Measurements from ENCODE around the gene AS3MT.

The AS3MT gene

GRCh38 chr10:102856758-102857424 is 12.4 kb upstream of the AS3MT start:
- no peak for DNase-seq

DNA sequence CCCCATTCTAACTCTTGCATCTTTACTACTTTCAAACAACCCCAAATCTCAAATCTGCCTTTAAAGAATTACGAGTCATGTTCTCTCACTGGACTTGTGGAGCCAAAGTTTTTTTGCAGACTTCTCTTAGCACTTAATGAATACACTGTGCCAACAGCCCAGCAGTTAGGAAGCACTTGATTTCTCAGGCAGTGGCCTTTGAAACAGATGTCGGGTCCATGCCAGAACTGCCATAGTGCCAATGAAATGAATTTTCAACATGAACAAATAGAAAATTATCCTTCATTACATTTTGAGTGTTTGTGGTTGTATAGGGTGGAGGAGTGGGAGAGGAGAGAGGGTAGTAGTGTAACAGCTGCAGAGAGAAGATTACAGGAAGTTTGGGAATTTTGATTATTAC is 9.4 kb upstream of the AS3MT start:
- DNase-seq, result no peak

GRCh38 chr10:102863660-102864059 is 5.6 kb upstream of the AS3MT start:
- no peak for DNase-seq

DNA sequence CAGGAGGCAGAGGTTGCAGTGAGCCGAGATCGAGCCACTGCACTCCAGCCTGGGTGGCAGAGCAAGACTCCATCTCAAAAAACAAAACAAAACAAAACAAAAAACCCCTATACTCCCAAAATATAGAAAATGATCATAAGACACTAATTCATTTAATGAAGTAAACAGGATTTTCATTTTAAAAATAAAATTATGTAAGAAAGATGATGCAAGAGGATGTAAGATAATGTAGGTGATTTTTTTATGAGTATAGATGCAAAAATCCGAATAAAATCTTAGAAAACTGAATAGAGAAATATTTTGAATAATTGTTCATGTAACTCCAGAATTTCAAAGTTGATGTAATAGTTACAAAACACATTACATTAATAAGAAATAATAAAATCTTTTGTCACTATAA is 3.6 kb upstream of the AS3MT start:
- no peak for DNase-seq

DNA sequence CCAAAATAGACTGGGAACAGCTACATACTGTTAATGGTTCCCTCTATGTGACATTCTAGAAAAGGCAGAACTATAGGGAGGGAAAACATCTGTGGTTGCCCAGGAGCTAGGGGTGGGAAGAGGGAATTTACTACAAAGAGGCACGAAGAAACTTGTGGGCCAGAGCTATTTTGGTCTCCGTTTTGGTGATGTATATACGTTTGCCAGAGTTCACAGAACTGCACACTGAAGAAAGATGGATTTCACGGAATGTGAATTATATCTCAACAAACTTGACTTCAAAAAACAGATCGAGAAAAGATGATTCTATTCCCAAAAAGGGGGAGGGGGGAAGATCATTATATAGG is 386 bp upstream of the AS3MT start:
- no peak for DNase-seq

GRCh38 chr10:102870221-102870620 is 951 bp downstream of the AS3MT start:
- DNase-seq, result no peak

- DNase-seq, result no peak
Measured at GRCh38 chr10:102872163-102872562, 2.9 kb downstream of the AS3MT start.

DNA sequence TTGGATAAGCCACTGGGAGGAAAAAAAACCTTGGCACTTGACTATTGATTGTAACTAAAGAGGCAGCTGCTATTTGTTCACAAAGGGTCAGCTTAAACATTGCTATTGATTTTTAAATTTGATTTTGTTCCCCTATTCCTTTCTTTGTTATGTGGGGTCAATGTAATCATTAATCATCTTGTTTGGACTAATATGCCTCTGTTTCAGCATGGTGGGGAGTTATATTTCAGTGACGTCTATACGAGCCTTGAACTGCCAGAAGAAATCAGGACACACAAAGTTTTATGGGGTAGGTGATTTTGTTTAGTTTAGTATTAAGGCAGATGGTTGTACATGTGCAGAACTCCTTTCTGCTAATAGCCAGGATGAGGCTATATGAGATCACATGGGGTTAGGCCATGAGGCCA is 7.5 kb downstream of the AS3MT start:
- DNase-seq, result no peak

DNA sequence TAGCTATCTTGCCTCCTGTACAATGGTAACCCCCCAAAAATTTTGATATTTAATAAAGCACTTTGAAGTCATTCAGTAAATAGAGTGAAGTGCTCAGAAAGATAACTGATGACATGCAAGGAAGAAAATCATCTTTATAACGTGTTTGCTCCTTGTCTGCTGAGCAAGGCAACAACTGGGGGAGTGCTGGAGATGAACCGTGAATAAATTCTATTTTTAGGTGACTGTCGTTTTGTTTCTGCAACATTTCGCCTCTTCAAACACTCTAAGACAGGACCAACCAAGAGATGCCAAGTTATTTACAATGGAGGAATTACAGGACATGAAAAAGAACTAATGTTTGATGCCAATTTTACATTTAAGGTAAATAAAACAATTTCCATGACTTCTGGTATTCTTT is 9.4 kb downstream of the AS3MT start:
- no peak for DNase-seq

- DNase-seq, result no peak
Measured at GRCh38 chr10:102880256-102880655, 11.0 kb downstream of the AS3MT start.

- DNase-seq, result no peak
Measured at GRCh38 chr10:102888048-102888447, 18.8 kb downstream of the AS3MT start.

DNA sequence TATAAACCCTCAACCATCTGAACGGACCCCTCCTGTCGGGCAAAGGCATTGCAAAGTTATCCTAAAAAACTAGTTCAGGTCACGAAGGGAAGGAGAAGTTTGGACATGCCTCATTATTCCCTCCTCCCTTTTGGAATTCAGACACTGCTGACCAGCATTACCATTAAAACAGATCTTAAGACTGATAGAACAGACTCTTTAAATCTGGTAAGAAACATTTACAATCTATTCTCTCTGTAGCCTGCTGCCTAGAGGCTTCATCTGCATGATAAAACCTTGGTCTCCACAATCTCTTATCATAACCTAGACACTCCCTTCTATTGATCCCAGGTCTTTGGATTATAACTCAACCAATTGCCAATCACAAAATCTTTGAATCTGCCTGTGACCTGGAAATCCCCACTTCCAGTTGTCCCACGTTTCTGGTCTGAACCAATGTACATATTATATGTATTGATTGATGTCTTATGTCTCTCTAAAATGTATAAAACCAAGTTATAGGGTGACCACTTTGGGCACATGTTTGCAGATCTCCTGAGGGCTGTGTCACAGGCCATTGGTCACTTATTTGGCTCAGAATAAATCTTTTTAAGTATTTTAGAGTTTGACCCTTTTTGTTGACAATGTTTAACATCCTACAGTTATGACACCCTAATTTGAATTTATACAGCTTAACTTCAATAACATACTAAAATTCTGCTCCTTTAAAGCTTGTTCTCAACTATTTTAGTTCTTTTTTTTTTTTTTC is 25.4 kb downstream of the AS3MT start:
- no peak for DNase-seq

DNA sequence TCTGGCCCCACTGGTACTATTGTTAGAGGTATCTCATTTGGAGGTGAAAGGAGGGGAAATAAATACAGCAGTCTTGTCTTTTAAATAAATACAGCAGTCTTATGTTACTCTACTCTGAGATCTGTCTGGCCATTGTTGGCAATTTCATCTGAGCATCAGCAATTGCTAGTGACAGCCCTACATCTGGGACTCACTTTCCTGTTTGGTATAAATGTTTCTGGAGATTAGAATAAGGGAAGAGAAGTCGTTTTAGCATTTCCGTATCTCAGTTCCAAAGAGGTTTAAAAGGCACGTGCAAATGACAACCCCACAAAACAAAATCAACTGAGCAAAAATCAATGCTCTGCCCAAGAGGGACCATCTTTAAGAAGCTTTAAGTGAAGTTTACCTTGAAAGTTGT is 30.7 kb downstream of the AS3MT start:
- DNase-seq, result no peak

DNA sequence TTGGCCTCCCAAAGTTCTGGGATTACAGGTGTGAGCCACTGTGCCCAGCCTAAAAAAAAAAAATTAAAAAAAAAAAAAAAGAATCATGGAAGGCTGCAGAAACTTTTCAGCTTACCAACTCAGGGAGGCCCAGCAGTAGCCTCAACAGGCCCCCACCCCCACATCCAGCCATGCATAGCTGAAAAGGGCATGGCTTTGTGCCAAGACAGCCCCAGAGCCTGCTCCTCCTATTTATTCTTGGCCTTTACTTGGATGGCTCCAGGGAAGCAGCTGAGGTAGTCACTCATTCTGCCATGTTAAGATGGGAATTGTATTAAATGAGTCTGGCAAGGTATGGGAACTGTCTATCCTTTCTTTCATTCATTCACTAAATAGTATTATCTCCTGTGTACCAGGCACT is 35.1 kb downstream of the AS3MT start:
- no peak for DNase-seq

- no peak for DNase-seq
Measured at GRCh38 chr10:102906507-102906906, 37.2 kb downstream of the AS3MT start.

DNA sequence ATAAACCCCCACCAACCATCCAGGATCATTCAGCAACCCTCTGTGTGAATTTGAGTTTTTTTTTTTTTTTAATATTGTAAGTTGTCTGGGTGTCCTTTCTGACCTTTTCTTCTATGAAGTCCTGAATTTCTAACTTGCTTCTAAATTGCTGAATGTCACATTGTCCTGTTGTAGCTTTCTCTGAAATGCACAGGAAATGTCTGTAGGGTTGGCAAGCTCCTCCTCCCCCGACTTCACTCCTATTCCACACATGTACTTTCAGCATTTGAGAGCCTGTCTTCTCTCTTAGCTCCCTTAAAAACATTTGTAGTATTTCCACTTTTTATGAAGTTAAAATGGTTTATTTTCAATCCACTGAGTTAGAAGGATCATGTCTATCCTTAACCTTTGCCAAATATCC is 45.5 kb downstream of the AS3MT start:
- DNase-seq, result no peak

DNA sequence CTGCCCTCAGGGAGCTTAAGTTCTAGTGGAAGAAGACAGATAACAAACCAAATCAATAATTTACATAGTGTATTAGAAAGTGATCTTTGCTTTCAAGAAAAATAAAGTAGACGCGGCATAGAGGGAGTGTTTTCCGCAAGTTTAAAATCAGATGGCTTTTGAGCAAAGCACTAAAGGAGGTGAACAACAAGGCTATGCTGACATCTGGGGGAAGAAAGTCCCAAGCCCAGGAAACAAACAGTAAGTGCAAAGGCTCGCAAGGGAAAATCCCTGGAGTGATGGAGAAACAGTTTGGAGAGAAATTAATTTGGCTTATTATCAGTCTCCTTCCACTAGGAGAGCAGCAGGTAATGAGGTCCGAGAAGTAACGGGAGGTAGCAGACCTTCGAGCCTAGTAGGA is 46.9 kb downstream of the AS3MT start:
- no peak for DNase-seq

GRCh38 chr10:102917314-102917961 is 48.2 kb downstream of the AS3MT start:
- peak; percentile 40 for DNase-seq

- peak; percentile 95 for DNase-seq
Measured at GRCh38 chr10:102917962-102918816, 48.9 kb downstream of the AS3MT start, which contains the start of gene CNNM2. TSS of gene CNNM2 (plus strand) at chr10:102918294. CDS start at chr10:102918481, 187 bp downstream.

DNA sequence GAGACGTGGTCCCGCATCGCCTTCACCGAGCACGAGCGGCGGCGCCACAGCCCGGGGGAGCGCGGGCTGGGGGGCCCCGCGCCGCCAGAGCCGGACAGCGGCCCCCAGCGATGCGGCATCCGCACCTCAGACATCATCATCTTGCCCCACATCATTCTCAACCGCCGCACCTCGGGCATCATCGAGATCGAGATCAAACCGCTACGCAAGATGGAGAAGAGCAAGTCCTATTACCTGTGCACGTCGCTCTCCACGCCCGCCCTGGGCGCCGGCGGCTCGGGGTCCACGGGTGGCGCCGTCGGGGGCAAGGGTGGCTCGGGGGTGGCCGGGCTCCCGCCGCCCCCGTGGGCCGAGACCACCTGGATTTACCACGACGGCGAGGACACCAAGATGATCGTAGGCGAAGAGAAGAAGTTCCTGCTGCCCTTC is 49.6 kb downstream of the AS3MT start:
- no peak for DNase-seq

DNA sequence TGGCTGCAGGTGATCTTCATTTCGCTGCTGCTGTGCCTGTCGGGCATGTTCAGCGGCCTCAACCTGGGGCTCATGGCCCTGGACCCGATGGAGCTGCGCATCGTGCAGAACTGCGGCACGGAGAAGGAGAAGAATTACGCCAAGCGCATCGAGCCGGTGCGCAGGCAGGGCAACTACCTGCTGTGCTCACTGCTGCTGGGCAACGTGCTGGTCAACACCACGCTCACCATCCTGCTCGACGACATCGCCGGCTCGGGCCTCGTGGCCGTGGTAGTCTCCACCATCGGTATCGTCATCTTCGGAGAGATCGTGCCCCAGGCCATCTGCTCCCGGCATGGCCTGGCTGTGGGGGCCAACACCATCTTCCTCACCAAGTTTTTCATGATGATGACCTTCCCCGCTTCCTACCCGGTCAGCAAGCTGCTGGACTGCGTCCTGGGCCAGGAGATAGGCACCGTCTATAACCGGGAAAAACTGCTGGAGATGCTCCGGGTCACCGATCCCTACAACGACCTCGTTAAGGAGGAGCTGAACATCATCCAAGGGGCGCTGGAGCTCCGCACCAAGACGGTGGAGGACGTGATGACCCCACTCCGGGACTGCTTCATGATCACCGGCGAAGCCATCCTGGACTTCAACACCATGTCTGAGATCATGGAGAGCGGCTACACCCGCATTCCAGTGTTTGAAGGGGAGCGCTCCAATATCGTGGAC is 50.1 kb downstream of the AS3MT start:
- no peak for DNase-seq

DNA sequence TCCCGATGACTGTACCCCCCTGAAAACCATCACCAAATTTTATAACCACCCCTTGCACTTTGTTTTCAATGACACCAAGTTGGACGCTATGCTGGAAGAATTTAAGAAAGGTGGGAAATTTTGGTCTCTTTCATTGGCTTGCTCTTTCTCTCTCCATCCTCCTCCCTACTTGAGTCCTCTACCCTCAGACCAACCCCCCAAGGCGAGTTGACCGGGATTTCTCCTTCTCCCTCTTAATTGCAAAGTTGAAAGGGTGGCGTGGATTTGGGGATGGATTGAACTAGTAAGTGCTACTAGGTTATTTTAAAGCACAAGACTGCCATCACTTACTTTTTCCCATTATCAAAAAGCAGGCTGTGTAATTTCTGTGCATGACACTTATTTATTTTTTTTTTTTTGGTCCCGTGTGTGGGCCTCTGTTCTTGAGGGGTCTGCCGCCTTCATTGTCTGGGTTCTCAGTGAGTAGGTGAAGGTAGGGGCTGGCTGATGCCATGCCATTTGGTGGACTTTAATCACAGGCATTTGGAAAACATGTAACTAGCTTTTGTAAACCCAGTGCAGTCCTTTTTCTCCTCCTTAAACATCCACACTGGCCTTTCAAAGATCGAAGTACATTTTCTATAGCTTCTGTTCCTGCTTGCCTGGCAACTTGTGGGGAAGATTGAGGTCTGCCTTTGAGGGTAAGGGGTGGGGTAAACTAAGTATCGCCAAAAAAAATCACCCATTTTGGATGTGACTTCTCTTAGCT is 50.9 kb downstream of the AS3MT start:
- DNase-seq, result no peak
